ENCODE results near the gene ZBED2. TPM values are rescaled to one million over a fixed set of nuclear protein-coding genes. Genes with fewer than 3 reads are reported as not detected.

Gene ZBED2
- total RNA-seq, 3 donors from 2014 or later: not detected

- peak; percentile 79 for ATAC-seq
- peak; percentile 14 to 48 (median 35) for DNase-seq
- Histone ChIP-seq H3K36me3 (ENCODE audit: low read depth) (no peaks in the 10 kb centered on the region), H3K9me3 (no peaks in the 10 kb centered on the region), H3K4me1 (ENCODE audit: low read depth) (no peaks in the 10 kb centered on the region), H3K4me3 (no peak overlapping the region)
- intact Hi-C loops (cut with DNase I, micrococcal nuclease): no loop called here
- no peak for TF ChIP-seq CTCF (IDR thresholded peaks at IDR 0.05)
Measured at GRCh38 chr3:111616417-111617105, 21.4 kb upstream of the ZBED2 start.

- Histone ChIP-seq H3K4me1 (ENCODE audit: low read depth) (no peaks in the 10 kb centered on the region), H3K9me3 (no peaks in the 10 kb centered on the region), H3K36me3 (ENCODE audit: low read depth) (no peaks in the 10 kb centered on the region), H3K4me3 (no peak overlapping the region)
- ATAC-seq (no peak), DNase-seq (no peak)
- TF ChIP-seq CTCF (IDR thresholded peaks at IDR 0.05): no peak
- intact Hi-C loops (cut with DNase I, micrococcal nuclease): no loop called here
Measured at GRCh38 chr3:111615880-111616279, 20.7 kb upstream of the ZBED2 start.

GRCh38 chr3:111613294-111613693, 18.1 kb upstream of the ZBED2 start:
- intact Hi-C loops (cut with DNase I, micrococcal nuclease): no loop called here
- ATAC-seq: no peak

GRCh38 chr3:111610612-111611054, 15.5 kb upstream of the ZBED2 start:
- no peaks in the 10 kb centered on the region for H3K9me3 ChIP-seq
- H3K4me1 ChIP-seq (ENCODE audit: low read depth): no peaks in the 10 kb centered on the region
- TF ChIP-seq CTCF (IDR thresholded peaks at IDR 0.05): no peak
- DNase-seq: no peak
- H3K36me3 ChIP-seq (ENCODE audit: low read depth): no peaks in the 10 kb centered on the region
- no peak overlapping the region for H3K4me3 ChIP-seq
- ATAC-seq: peak; percentile 23
- intact Hi-C loops (cut with DNase I, micrococcal nuclease): no loop called here

More at GRCh38 chr3:111613294-111613693, 18.1 kb upstream of the ZBED2 start:
- Histone ChIP-seq H3K9me3 (no peaks in the 10 kb centered on the region), H3K36me3 (ENCODE audit: low read depth) (no peaks in the 10 kb centered on the region), H3K4me1 (ENCODE audit: low read depth) (no peaks in the 10 kb centered on the region), H3K4me3 (no peak overlapping the region)
- no peak for DNase-seq
- TF ChIP-seq CTCF (IDR thresholded peaks at IDR 0.05): no peak

GRCh38 chr3:111610189-111610588, 15.0 kb upstream of the ZBED2 start:
- H3K9me3 ChIP-seq: no peaks in the 10 kb centered on the region
- no peaks in the 10 kb centered on the region for H3K36me3 ChIP-seq (ENCODE audit: low read depth)
- TF ChIP-seq CTCF (IDR thresholded peaks at IDR 0.05): no peak
- peak in 1 of 3 donors; percentile 37 for DNase-seq
- intact Hi-C loops (cut with DNase I, micrococcal nuclease): no loop called here
- H3K4me1 ChIP-seq (ENCODE audit: low read depth): no peaks in the 10 kb centered on the region
- peak; percentile 74 for ATAC-seq
- no peak overlapping the region for H3K4me3 ChIP-seq

All from mucosa of descending colon (tissue), 3 donors.